Mammary epithelial cell (primary cell): ENCODE measurements around the gene SSBP2.

ENCODE experiments used
- CTCF ChIP-seq, 2 donors: IDR thresholded peaks in 1 of 2; conservative IDR thresholded peaks in 1 of 2; 2 replicates each; pipeline ENCODE4 v1.5.1; 2011 to 2012; ENCODE audit warnings: inconsistent platforms in 2 of 2, low read length in 2 of 2, mild to moderate bottlenecking in 2 of 2, control low read depth in 1 of 2, low read depth in 1 of 2; ENCODE audit not compliant: insufficient read depth in 1 of 2; ENCODE audit errors: extremely low read depth in 1 of 2
- EZH2 ChIP-seq: IDR thresholded peaks from 2 replicates; pipeline ENCODE4 v1.6.1; 2012; ENCODE audit warnings: low read length, inconsistent platforms, borderline replicate concordance

DNA sequence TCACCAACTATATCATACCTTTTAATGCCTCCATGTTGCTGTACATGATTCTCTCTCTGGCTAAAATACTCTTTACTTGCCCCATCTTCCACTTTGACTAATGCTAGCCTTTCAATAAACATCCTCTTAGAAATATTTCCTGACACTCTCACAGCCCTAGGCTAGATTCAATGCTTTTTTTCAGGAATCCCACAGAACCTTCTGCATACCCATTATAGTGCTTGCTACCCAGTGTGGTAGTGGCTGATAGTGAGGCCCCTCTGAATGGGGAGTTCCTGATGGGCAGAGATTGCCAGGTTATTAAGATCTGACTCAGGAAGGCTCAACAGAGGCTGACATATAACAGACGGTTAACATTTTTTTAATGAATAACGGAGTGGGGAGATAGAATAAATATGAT, 11.6 kb downstream of the SSBP2 start:
- TF ChIP-seq EZH2 (no peak), CTCF (conservative IDR thresholded peaks at IDR 0.05 in 1 of 2, IDR thresholded peaks at IDR 0.05 in 1 of 2; ENCODE audit: extremely low read depth in 1 of 2, insufficient read depth in 1 of 2, low read depth in 1 of 2, low read length in 2 of 2) (no peak)
